SK-N-SH treated with all-trans-retinoic acid at 6 μM for 48 hours (cell line): ENCODE results near the gene FBN3.

Experiments used
- CSDC2 ChIP-seq: fragments of 250-450 bp; sonication (Bioruptor Pico); IDR thresholded peaks from 2 replicates; pipeline ENCODE4 v1.5.0; 2020; ENCODE audit warnings: mild to moderate bottlenecking, moderate library complexity
- GLIS3 ChIP-seq: fragments of 250-450 bp; sonication (Bioruptor Pico); IDR thresholded peaks from 2 replicates; pipeline ENCODE4 v1.5.0; 2020; ENCODE audit warnings: mild to moderate bottlenecking, moderate library complexity
- TF ChIP-seq, protein P1 (sequence below): fragments of 250-450 bp; sonication (Bioruptor Pico); IDR thresholded peaks from 2 replicates; pipeline ENCODE4 v1.8.0; 2020; ENCODE audit warnings: mild to moderate bottlenecking, moderate library complexity, borderline replicate concordance

DNA sequence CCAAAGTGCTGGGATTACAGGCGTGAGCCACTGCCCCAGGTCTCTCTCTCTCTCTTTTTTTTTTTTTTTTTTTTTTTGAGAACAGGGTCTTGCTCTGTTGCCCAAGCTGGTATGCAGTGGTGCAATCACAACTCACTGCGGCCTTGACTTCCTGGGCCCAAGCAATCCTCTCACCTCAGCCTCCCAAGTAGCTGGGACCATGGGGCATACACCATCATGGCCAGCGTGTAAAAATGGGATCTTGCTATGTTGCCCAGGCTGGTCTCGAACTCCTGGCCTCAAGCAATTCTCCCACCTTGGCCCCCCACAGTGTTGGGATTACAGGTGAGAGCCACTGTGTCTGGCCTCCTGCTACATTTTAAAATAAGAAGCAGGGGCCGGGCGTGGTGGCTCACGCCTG is 19.1 kb upstream of the FBN3 start:
- TF ChIP-seq CSDC2 (no peak), GLIS3 (CRISPR knock-in tag) (no peak)
- TF ChIP-seq, protein P1, sequence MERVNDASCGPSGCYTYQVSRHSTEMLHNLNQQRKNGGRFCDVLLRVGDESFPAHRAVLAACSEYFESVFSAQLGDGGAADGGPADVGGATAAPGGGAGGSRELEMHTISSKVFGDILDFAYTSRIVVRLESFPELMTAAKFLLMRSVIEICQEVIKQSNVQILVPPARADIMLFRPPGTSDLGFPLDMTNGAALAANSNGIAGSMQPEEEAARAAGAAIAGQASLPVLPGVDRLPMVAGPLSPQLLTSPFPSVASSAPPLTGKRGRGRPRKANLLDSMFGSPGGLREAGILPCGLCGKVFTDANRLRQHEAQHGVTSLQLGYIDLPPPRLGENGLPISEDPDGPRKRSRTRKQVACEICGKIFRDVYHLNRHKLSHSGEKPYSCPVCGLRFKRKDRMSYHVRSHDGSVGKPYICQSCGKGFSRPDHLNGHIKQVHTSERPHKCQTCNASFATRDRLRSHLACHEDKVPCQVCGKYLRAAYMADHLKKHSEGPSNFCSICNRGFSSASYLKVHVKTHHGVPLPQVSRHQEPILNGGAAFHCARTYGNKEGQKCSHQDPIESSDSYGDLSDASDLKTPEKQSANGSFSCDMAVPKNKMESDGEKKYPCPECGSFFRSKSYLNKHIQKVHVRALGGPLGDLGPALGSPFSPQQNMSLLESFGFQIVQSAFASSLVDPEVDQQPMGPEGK (CRISPR knock-in tag), result no peak
